Osteoblast (primary cell): Measurements from ENCODE around the gene EGLN1. TPM values are rescaled to one million over a fixed set of nuclear protein-coding genes. Genes with fewer than 3 reads are reported as not detected.

ENCODE experiments used
- DNase-seq: peaks from one replicate; pipeline ENCODE4 v3.0.0; 2011; ENCODE audit warnings: low spot score, mixed read lengths; ENCODE audit not compliant: insufficient read length; ENCODE audit errors: missing footprints
- H2AFZ ChIP-seq: 2 replicates; pipeline ENCODE4 v1.6.0; 2011; ENCODE audit warnings: mild to moderate bottlenecking, low read length
- H3K27ac ChIP-seq: 2 replicates; pipeline ENCODE4 v1.5.1; 2011; ENCODE audit warnings: mild to moderate bottlenecking, low read depth, low read length, moderate library complexity
- H3K27me3 ChIP-seq: 2 replicates; pipeline ENCODE4 v1.6.0; 2012; ENCODE audit warnings: mild to moderate bottlenecking, control low read depth, inconsistent platforms, low read length, moderate library complexity; ENCODE audit not compliant: insufficient read depth
- H3K36me3 ChIP-seq: 2 replicates; pipeline ENCODE4 v1.5.1; 2011; ENCODE audit warnings: mild to moderate bottlenecking, low read length, control low read depth, moderate library complexity; ENCODE audit not compliant: insufficient read depth
- H3K4me1 ChIP-seq: 2 replicates; pipeline ENCODE4 v1.5.1; 2011; ENCODE audit warnings: mild to moderate bottlenecking, low read length, control low read depth, moderate library complexity; ENCODE audit not compliant: insufficient read depth
- H3K4me2 ChIP-seq: 2 replicates; pipeline ENCODE4 v1.6.0; 2011; ENCODE audit warnings: mild to moderate bottlenecking, low read length; ENCODE audit not compliant: insufficient read depth
- H3K4me3 ChIP-seq: fragments of 200-600 bp; sonication (generic); 3 replicates; pipeline ENCODE4 v1.5.1; 2012; ENCODE audit warnings: mild to moderate bottlenecking, low read length, inconsistent platforms; ENCODE audit not compliant: insufficient read depth
- H3K79me2 ChIP-seq: 2 replicates; pipeline ENCODE4 v1.6.0; 2012; ENCODE audit warnings: mild to moderate bottlenecking, low read length, control low read depth, inconsistent platforms; ENCODE audit not compliant: insufficient read depth
- H3K9me3 ChIP-seq: 2 replicates; pipeline ENCODE4 v1.5.1; 2011; ENCODE audit warnings: low read depth, low read length, control low read depth
- H4K20me1 ChIP-seq: 2 replicates; pipeline ENCODE4 v1.6.0; 2012; ENCODE audit warnings: mild to moderate bottlenecking, low read length, control low read depth; ENCODE audit not compliant: insufficient read depth
- CTCF ChIP-seq: IDR thresholded peaks from 2 replicates; pipeline ENCODE4 v1.5.1; 2011; ENCODE audit warnings: mild to moderate bottlenecking, low read depth, low read length, moderate library complexity; ENCODE audit errors: extremely low read depth
- total RNA-seq: library from RNA; depleted of rRNA; stranded (reverse); fragments of >200 nt; gene quantifications from 2 replicates; pipeline ENCODE4 v1.2.3, GENCODE V29; 2012

The EGLN1 gene
- total RNA-seq, 1 donor, result 52.5 TPM

- H4K20me1 ChIP-seq, result peaks cover 8% of the 10 kb centered on the region
- no peak overlapping the region for H3K4me2 ChIP-seq
- H3K79me2 ChIP-seq, result peaks cover 22% of the 10 kb centered on the region
- H3K36me3 ChIP-seq, result no peaks in the 10 kb centered on the region
- H3K27me3 ChIP-seq, result no peaks in the 10 kb centered on the region
- H2AFZ ChIP-seq, result no peak overlapping the region
- no peaks in the 10 kb centered on the region for H3K9me3 ChIP-seq
- H3K4me3 ChIP-seq, result no peak overlapping the region
- H3K27ac ChIP-seq, result no peak overlapping the region
- no peak for TF ChIP-seq CTCF
- peaks cover 8% of the 10 kb centered on the region for H3K4me1 ChIP-seq
- DNase-seq, result no peak
Measured at GRCh38 chr1:231372501-231372900, 49.6 kb downstream of the EGLN1 start.

GRCh38 chr1:231369282-231369681, 52.8 kb downstream of the EGLN1 start:
- Histone ChIP-seq H4K20me1 (no peaks in the 10 kb centered on the region), H3K79me2 (peaks cover 3% of the 10 kb centered on the region), H3K27me3 (no peaks in the 10 kb centered on the region), H2AFZ (no peak overlapping the region), H3K4me3 (no peak overlapping the region), H3K27ac (no peak overlapping the region), H3K36me3 (no peaks in the 10 kb centered on the region), H3K4me1 (no peaks in the 10 kb centered on the region), H3K9me3 (no peaks in the 10 kb centered on the region), H3K4me2 (no peak overlapping the region)
- DNase-seq, result no peak
- TF ChIP-seq CTCF, result peak; percentile 20

GRCh38 chr1:231364192-231364591, 57.9 kb downstream of the EGLN1 start:
- no peaks in the 10 kb centered on the region for H3K27me3 ChIP-seq
- H3K9me3 ChIP-seq, result no peaks in the 10 kb centered on the region
- H3K4me2 ChIP-seq, result no peak overlapping the region
- TF ChIP-seq CTCF, result no peak
- no peaks in the 10 kb centered on the region for H4K20me1 ChIP-seq
- no peak overlapping the region for H2AFZ ChIP-seq
- H3K27ac ChIP-seq, result no peak overlapping the region
- no peaks in the 10 kb centered on the region for H3K36me3 ChIP-seq
- no peak overlapping the region for H3K4me3 ChIP-seq
- no peak for DNase-seq
- no peaks in the 10 kb centered on the region for H3K79me2 ChIP-seq
- peaks cover 5% of the 10 kb centered on the region for H3K4me1 ChIP-seq

- Histone ChIP-seq H3K79me2 (no peaks in the 10 kb centered on the region), H3K36me3 (no peaks in the 10 kb centered on the region), H3K4me1 (peaks cover 5% of the 10 kb centered on the region), H3K4me3 (no peak overlapping the region), H3K4me2 (no peak overlapping the region), H4K20me1 (no peaks in the 10 kb centered on the region), H3K27ac (no peak overlapping the region), H2AFZ (no peak overlapping the region), H3K27me3 (no peaks in the 10 kb centered on the region), H3K9me3 (no peaks in the 10 kb centered on the region)
- no peak for DNase-seq
- no peak for TF ChIP-seq CTCF
Measured at GRCh38 chr1:231363624-231364023, 58.5 kb downstream of the EGLN1 start.
